Body of pancreas (tissue), 4 donors: ENCODE measurements around the gene PLEKHG5. TPM values are rescaled to one million over a fixed set of nuclear protein-coding genes. Genes with fewer than 3 reads are reported as not detected.
A peak's percentile ranks its signal among the peaks of the same experiment; 100 is the strongest.

Experiments used
- ATAC-seq: fragments of 150-250 bp; one replicate; pipeline ENCODE4 v1.9.1; 2016
- DNase-seq, 4 donors: peaks; one replicate each; pipeline ENCODE4 v3.0.0-alpha.2; 2019
- H3K27ac ChIP-seq, 4 donors: fragments of 200-600 bp; sonication (generic); 1 replicate in 3 of 4; 2 replicates in 1 of 4; pipeline versions ENCODE4 v1.5.1 to v1.6.1; 2016 to 2019; ENCODE audit warnings: mild to moderate bottlenecking in 1 of 4, mixed read lengths in 1 of 4, moderate library complexity in 1 of 4
- H3K27me3 ChIP-seq, 2 donors: fragments of 200-600 bp; sonication (generic); one replicate each; pipeline ENCODE4 v1.6.0; 2016; ENCODE audit warnings: mild to moderate bottlenecking in 1 of 2
- H3K36me3 ChIP-seq, 2 donors: fragments of 200-600 bp; sonication (generic); replicated peaks in 1 of 2; 2 replicates each; pipeline ENCODE4 v1.5.1; 2016; ENCODE audit warnings: low read depth in 2 of 2; ENCODE audit not compliant: insufficient read depth in 1 of 2
- H3K4me1 ChIP-seq: fragments of 200-600 bp; sonication (generic); one replicate; pipeline ENCODE4 v1.6.0; 2016
- H3K4me3 ChIP-seq, 2 donors: fragments of 200-600 bp; sonication (generic); 1 replicate in 1 of 2; 2 replicates in 1 of 2; pipeline ENCODE4 v1.5.1; 2016 to 2019
- H3K9me3 ChIP-seq, 3 donors: fragments of 200-600 bp; sonication (generic); 1 replicate in 2 of 3; 2 replicates in 1 of 3; pipeline ENCODE4 v1.5.1; 2016
- CTCF ChIP-seq, 7 experiments: fragments of 450-650 bp in 4 of 7; fragments of 200-600 bp in 3 of 7; sonication (generic) in 3 of 7; IDR thresholded peaks; one replicate each; pipeline ENCODE4 v1.5.1; 2016 to 2019; ENCODE audit warnings: antibody characterized with exemption in 7 of 7
- POLR2A ChIP-seq, 3 donors: fragments of 450-650 bp; IDR thresholded peaks; one replicate each; pipeline ENCODE4 v1.6.1; 2016; ENCODE audit warnings: antibody characterized with exemption in 3 of 3, mild to moderate bottlenecking in 2 of 3
- WGBS, 2 donors: methylation state at CpG; one replicate each; pipeline ENCODE4 v1.1.5; 2017; 5-methylcytosine and 5-hydroxymethylcytosine counted together
- intact Hi-C: fragments of 100-400 bp; cut with DNase I; formaldehyde crosslinking; loops from one replicate; pipeline ENCODE4 v1.15.1; 2023
- total RNA-seq, 2 donors: library from RNA; depleted of rRNA; stranded (reverse); fragments of >200 nt; gene quantifications; one replicate each; pipeline ENCODE4 v1.1.0, GENCODE V29; 2016

The PLEKHG5 gene
- total RNA-seq, 2 donors from 2014 or later = 5.2 to 8.6 TPM

- whole genome bisulfite sequencing, 2 donors = 35 to 36% methylated on average over 6 to 19 of the region's 19 CpGs
- Histone ChIP-seq H3K27ac (no peak overlapping the region), H3K4me1 (peaks cover 24% of the 10 kb centered on the region), H3K27me3 (peaks cover 0 to 20% of the 10 kb centered on the region in 2 donors), H3K9me3 (no peaks in the 10 kb centered on the region), H3K36me3 (no peaks in the 10 kb centered on the region), H3K4me3 (no peak overlapping the region)
- ATAC-seq = peak; percentile 43
- DNase-seq = peak; percentile 56 to 73 (median 58)
- TF ChIP-seq CTCF (IDR thresholded peaks at IDR 0.05) (peak; percentile 22 to 62 (median 42)), POLR2A (IDR thresholded peaks at IDR 0.05) (no peak)
- intact Hi-C loops = no loop called here
Observed at GRCh38 chr1:6445062-6445763, 46.3 kb downstream of the PLEKHG5 start.

- peaks cover 27% of the 10 kb centered on the region for H3K4me1 ChIP-seq
- ATAC-seq (no peak), DNase-seq (no peak)
- H3K27me3 ChIP-seq = peaks cover 0 to 20% of the 10 kb centered on the region in 2 donors
- no peak for TF ChIP-seq CTCF (IDR thresholded peaks at IDR 0.05)
- 86 to 92% methylated on average over 4 to 15 of the region's 15 CpGs for WGBS, 2 donors
- no peak overlapping the region for H3K27ac ChIP-seq
- no peak overlapping the region for H3K4me3 ChIP-seq
- no peaks in the 10 kb centered on the region for H3K36me3 ChIP-seq
- no peaks in the 10 kb centered on the region for H3K9me3 ChIP-seq
- intact Hi-C loops = no loop called here
Observed at GRCh38 chr1:6444377-6444776, 47.1 kb downstream of the PLEKHG5 start.

- DNase-seq = no peak
- intact Hi-C loops = no loop called here
- no peak for TF ChIP-seq POLR2A (IDR thresholded peaks at IDR 0.05)
- TF ChIP-seq CTCF (IDR thresholded peaks at IDR 0.05) = no peak
- Histone ChIP-seq H3K4me1 (peaks cover 27% of the 10 kb centered on the region), H3K4me3 (no peak overlapping the region), H3K27ac (no peak overlapping the region), H3K9me3 (no peaks in the 10 kb centered on the region), H3K27me3 (peaks cover 0 to 20% of the 10 kb centered on the region in 2 donors), H3K36me3 (no peaks in the 10 kb centered on the region)
- 77 to 88% methylated on average over 8 to 16 of the region's 21 CpGs for WGBS, 2 donors
- no peak for ATAC-seq
Observed at GRCh38 chr1:6443339-6444115, 47.9 kb downstream of the PLEKHG5 start.

- Histone ChIP-seq H3K4me1 (peaks cover 9% of the 10 kb centered on the region), H3K27me3 (peaks cover 0 to 5% of the 10 kb centered on the region in 2 donors), H3K4me3 (no peak overlapping the region), H3K27ac (no peak overlapping the region), H3K9me3 (no peaks in the 10 kb centered on the region), H3K36me3 (no peaks in the 10 kb centered on the region)
- no peak for TF ChIP-seq POLR2A (IDR thresholded peaks at IDR 0.05)
- no peak for TF ChIP-seq CTCF (IDR thresholded peaks at IDR 0.05)
- ATAC-seq = no peak
- WGBS, 2 donors = 77 to 87% methylated on average over 6 to 7 of the region's 7 CpGs
- no peak for DNase-seq
- intact Hi-C loops = no loop called here
Observed at GRCh38 chr1:6441586-6441985, 49.9 kb downstream of the PLEKHG5 start.
